ENCODE data around the gene POM121.
A peak's percentile ranks its signal among the peaks of the same experiment; 100 is the strongest.
"Not testable (repeated sequence)": the region's sequence is repeated elsewhere in the genome, so short reads cannot be mapped to it uniquely, and the experiment has no call there.

POM121 gene

DNA sequence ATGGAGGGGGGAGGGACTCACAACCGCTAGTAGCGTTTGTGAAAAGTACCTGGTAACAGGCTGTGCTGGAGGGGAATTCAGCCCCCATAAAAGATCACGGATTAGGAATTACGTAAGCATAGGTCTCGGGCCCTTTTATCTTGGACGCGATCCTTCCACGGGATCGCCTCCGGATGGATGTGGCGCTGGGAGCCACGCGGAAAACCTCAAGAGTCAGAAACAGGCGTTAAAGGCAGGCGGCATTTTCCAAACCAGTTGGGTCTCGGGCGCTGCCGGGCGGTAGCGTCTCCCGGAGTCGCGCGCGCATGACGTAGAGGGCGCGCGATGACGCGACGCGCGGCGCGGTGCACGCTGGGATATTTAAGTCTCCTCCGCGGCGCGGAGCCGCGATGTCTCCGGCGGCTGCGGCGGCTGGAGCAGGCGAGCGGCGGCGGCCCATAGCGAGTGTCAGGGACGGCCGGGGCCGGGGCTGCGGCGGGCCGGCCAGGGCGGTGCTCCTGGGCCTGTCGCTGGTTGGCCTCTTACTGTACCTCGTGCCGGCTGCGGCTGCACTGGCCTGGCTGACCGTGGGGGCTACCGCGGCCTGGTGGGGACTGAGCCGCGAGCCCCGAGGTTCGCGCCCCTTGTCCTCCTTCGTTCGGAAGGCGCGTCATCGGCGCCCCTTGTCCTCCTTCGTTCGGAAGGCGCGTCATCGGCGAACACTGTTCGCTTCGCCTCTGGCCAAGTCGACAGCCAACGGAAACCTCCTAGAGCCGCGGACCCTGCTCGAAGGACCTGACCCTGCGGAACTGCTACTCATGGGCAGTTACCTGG, at the start of gene POM121:
TSS of gene POM121 (plus strand) at position 363 of the 813 bp plus-strand sequence. CDS start at position 390, 27 bp downstream.
- DNase-seq (ENCODE audit: low read depth) = peak; percentile 27

- DNase-seq (ENCODE audit: low read depth) = peak; percentile 54
Measured at GRCh38 chr7:72879079-72879736, 45.7 kb upstream of the POM121 start.

GRCh38 chr7:72879737-72880215, 45.1 kb upstream of the POM121 start:
- DNase-seq (ENCODE audit: low read depth) = peak; percentile 23

GRCh38 chr7:72891750-72892149, 33.1 kb upstream of the POM121 start:
- DNase-seq (ENCODE audit: low read depth) = not testable (repeated sequence)

DNA sequence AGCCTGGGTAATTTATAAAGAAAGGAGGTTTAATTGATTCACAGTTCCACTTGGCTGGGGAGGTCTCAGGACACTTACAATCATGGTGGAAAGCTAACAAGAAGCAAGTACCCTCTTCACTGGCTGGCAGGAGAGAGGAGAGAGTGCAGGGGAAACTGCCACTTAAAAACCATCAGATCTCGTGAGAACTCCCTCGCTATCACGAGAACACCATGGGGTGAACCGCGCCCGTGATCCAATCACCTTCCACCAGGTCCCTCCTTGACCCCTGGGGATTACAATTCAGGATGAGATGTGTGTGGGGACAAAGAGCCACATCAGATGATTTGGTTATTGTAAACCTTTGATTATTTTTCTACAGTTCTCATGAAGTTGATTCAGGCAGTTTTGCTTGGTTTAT, 20.2 kb upstream of the POM121 start:
- DNase-seq (ENCODE audit: low read depth) = not testable (repeated sequence)

DNA sequence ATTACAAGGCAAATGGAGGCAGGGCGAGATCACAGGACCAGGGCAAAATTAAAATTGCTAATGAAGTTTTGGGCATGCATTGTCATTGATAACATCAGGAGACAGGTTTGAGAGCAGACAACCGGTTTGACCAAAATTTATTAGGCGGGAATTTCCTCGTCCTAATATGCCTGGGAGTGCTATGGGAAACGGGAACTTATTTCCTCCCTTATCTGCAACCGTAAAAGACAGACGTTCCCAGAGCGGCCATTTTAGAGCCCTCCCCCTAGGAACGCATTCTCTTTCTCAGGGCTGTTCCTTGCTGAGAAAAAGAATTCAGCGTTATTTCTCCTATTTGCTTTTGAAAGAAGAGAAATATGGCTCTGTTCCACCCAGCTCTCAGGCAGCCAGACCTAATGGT, 16.5 kb upstream of the POM121 start:
- DNase-seq (ENCODE audit: low read depth) = not testable (repeated sequence)

GRCh38 chr7:72911395-72911794, 13.5 kb upstream of the POM121 start:
- not testable (repeated sequence) for DNase-seq (ENCODE audit: low read depth)

GRCh38 chr7:72913750-72914149, 11.1 kb upstream of the POM121 start:
- not testable (repeated sequence) for DNase-seq (ENCODE audit: low read depth)

GRCh38 chr7:72914756-72915525, 10.0 kb upstream of the POM121 start:
- not testable (repeated sequence) for DNase-seq (ENCODE audit: low read depth)

- no peak for DNase-seq (ENCODE audit: low read depth)
Measured at GRCh38 chr7:72919256-72919775, 5.6 kb upstream of the POM121 start.

DNA sequence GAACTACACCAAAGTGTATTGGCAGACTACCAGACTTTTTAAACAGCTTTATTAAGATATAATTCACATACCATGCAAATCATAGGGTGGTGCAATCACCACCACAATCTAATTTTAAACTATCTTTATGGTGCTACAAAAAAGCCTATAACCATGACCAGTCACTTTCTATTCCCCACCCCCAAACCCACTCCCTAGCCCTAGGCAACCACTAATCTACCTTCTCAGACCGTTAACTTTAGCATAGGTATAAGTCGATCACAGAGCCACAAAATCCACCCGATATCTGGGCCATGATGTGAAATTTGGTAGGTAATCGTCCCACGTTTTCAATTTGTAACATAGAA, 536 bp upstream of the POM121 start:
- no peak for DNase-seq (ENCODE audit: low read depth)

GRCh38 chr7:72925546-72926120, 738 bp downstream of the POM121 start:
- no peak for DNase-seq (ENCODE audit: low read depth)

DNA sequence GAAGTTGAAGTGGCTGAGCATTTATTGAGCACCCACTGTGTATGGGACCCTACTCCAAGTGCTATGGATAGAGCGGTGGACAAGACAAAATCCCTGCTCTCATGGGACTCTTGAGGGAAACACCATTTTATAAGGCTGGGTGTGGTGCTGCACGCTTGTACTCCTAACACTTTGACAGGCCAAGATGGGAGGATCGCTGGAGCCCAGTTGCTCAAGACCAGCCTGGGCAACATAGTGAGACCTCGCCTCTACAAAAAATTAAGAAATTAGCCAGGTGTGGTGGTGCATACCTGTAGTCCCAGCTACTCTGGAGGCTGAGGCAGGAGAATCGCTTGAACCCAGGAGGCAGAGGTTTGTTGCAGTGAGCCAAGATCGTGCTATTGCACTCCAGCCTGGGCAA, 2.9 kb downstream of the POM121 start:
- not testable (repeated sequence) for DNase-seq (ENCODE audit: low read depth)

GRCh38 chr7:72928216-72928615, 3.3 kb downstream of the POM121 start:
- not testable (repeated sequence) for DNase-seq (ENCODE audit: low read depth)

- DNase-seq (ENCODE audit: low read depth) = not testable (repeated sequence)
Measured at GRCh38 chr7:72942022-72942705, 17.3 kb downstream of the POM121 start.

GRCh38 chr7:72942956-72943355, 18.1 kb downstream of the POM121 start:
- not testable (repeated sequence) for DNase-seq (ENCODE audit: low read depth)

- DNase-seq (ENCODE audit: low read depth) = not testable (repeated sequence)
Measured at GRCh38 chr7:72944937-72945336, 20.0 kb downstream of the POM121 start.

DNA sequence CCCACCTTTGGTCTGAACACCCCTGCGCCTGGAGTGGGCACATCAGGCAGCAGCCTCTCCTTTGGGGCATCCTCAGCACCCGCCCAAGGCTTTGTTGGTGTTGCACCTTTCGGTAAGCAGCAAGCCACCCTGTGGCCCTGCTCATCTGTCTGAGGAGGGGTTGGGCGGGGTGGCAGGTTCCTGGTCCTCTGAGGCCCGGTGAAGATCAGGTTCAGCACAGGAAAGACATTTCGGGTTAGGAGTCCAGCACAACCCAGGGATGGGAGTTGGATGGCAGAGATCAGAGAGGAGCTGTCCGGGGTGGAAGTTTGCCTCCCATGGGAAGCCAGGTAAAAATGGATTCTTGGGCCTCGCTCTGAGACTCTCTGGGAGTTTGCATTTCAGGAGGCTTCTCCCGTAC, 20.7 kb downstream of the POM121 start:
- not testable (repeated sequence) for DNase-seq (ENCODE audit: low read depth)

DNA sequence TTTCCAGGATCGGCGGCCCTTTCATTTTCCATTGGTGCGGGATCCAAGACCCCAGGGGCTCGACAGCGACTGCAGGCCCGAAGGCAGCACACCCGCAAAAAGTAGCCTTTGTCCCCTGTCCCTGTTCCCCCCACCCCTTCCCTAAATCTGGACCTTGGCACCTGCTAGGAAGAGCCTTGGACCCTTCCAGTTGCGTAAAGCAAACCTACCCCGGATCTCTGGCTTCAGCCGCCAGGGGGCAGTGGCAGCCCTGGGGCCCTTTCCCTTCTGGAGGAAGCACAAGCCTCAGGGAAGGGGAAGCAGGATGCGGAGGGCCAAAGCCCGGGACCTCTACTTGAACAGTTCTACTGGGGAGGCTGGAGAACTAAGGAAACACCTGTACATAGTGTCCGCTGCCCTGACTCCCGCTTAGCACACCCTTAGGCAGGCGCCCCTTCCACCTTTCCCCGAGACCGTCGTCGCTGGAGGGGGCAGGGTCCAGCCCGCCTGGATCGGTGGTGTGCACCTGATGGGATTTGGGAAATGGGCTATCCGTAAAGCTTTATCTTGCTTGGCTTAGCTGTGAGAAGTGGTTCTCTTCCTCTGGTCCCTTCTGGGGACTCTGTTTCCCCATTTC, 21.3 kb downstream of the POM121 start:
- not testable (repeated sequence) for DNase-seq (ENCODE audit: low read depth)

DNA sequence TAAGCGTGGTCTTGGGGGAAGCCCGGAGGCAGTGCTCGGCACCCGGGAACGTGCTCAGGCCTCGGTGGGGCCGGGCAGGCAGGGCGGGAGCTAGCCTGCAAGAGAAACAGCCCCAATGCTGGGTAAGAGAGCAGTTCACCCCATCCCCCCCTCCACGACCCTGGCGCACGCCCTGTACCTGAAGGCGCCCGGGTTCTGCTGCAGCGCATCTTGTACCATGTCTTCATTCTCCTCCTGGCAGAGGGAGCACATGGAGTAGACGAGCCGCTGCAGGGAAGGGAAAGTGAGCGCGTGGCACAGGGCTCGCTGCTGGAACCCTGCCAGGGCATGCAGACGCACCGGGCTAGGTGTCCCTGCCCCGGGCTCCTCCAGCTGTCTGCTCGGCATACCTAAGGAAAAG, 23.8 kb downstream of the POM121 start:
- not testable (repeated sequence) for DNase-seq (ENCODE audit: low read depth)

GRCh38 chr7:72949276-72949675, 24.4 kb downstream of the POM121 start:
- not testable (repeated sequence) for DNase-seq (ENCODE audit: low read depth)

Data from GM04503 (cell line).